Left lung (tissue), 10 donors: ENCODE data around the gene FTCD. TPM values are rescaled to one million over a fixed set of nuclear protein-coding genes. Genes with fewer than 3 reads are reported as not detected.

Experiments
- ATAC-seq: fragments of 200-7000 bp; cut with Tn5 transposase; one replicate; pipeline ENCODE4 v1.9.1; 2020; ENCODE audit warnings: moderate library complexity
- DNase-seq, 4 donors: peaks; one replicate each; pipeline ENCODE4 v3.0.0-alpha.2; 2013 to 2020
- H3K27ac ChIP-seq, 2 donors: fragments of 200-600 bp; sonication (generic) in 1 of 2; one replicate each; pipeline versions ENCODE4 v1.5.0 to v1.8.0; 2020 to 2021
- H3K27me3 ChIP-seq, 2 donors: fragments of 200-600 bp; sonication (generic) in 1 of 2; one replicate each; pipeline versions ENCODE4 v1.5.0 to v1.8.0; 2020 to 2021
- H3K36me3 ChIP-seq, 2 donors: fragments of 200-600 bp; sonication (generic) in 1 of 2; one replicate each; pipeline versions ENCODE4 v1.5.0 to v1.8.0; 2020 to 2021
- H3K4me1 ChIP-seq, 2 donors: fragments of 200-600 bp; one replicate each; pipeline ENCODE4 v1.8.0; 2021
- H3K4me3 ChIP-seq, 2 donors: fragments of 200-600 bp; sonication (generic) in 1 of 2; one replicate each; pipeline versions ENCODE4 v1.5.0 to v1.8.0; 2020 to 2021; ENCODE audit warnings: mild to moderate bottlenecking in 1 of 2
- H3K9me3 ChIP-seq, 2 donors: fragments of 200-600 bp; sonication (generic) in 1 of 2; one replicate each; pipeline versions ENCODE4 v1.5.0 to v1.8.0; 2020 to 2021
- CTCF ChIP-seq, 2 donors: fragments of 200-600 bp; sonication (generic) in 1 of 2; IDR thresholded peaks; one replicate each; pipeline versions ENCODE4 v1.5.0 to v1.8.0; 2021; ENCODE audit warnings: antibody characterized with exemption in 2 of 2
- intact Hi-C, 2 donors: fragments of 100-400 bp; cut with DNase I; formaldehyde crosslinking; loops; one replicate each; pipeline versions ENCODE4 v1.11.2 to v1.14.2; 2022
- polyA plus RNA-seq, 6 donors: library from polyadenylated mRNA; unstranded; fragments of 120-200 nt; gene quantifications; one replicate each; pipeline ENCODE4 v1.2.1, GENCODE V29; 2013; ENCODE audit not compliant: insufficient read length in 6 of 6
- total RNA-seq, 2 donors: library from RNA; stranded (reverse); fragmentation: NEBNext Ultra II Directional; extraction: Animal tissue kit (Norgen Biotek cat#: 25700); gene quantifications; one replicate each; pipeline ENCODE4 v1.2.1, GENCODE V29; 2021
- donor health status: DM: no; HTN: yes; CAD: no.
- donor health status: DM: no; HTN: no; CAD: no.

The FTCD gene
- total and polyA plus RNA-seq, 8 donors, result 0.29 to 2.4 (median 1.6) TPM

GRCh38 chr21:46114963-46115362 is 40.4 kb downstream of the FTCD start:
- Histone ChIP-seq H3K36me3 (peaks cover 0 to 71% of the 10 kb centered on the region in 2 donors), H3K9me3 (peaks cover 0 to 7% of the 10 kb centered on the region in 2 donors), H3K27ac (no peak overlapping the region), H3K27me3 (no peaks in the 10 kb centered on the region), H3K4me1 (no peaks in the 10 kb centered on the region), H3K4me3 (no peak overlapping the region)
- TF ChIP-seq CTCF (IDR thresholded peaks at IDR 0.05), result no peak
- ATAC-seq, result no peak
- DNase-seq, result peak in 2 of 4 donors; percentile 28 to 30
- intact Hi-C loops, result no loop called here

- intact Hi-C loops, result no loop called here
- no peaks in the 10 kb centered on the region for H3K4me1 ChIP-seq
- H3K4me3 ChIP-seq, result no peak overlapping the region
- H3K27me3 ChIP-seq, result no peaks in the 10 kb centered on the region
- ATAC-seq (no peak), DNase-seq (peak in 2 of 4 donors; percentile 13 to 34)
- TF ChIP-seq CTCF (IDR thresholded peaks at IDR 0.05), result no peak
- H3K36me3 ChIP-seq, result peaks cover 0 to 63% of the 10 kb centered on the region in 2 donors
- no peak overlapping the region for H3K27ac ChIP-seq
- H3K9me3 ChIP-seq, result peaks cover 0 to 9% of the 10 kb centered on the region in 2 donors
Measured at GRCh38 chr21:46113497-46114176, 41.7 kb downstream of the FTCD start.

GRCh38 chr21:46112725-46113215 is 42.6 kb downstream of the FTCD start:
- ATAC-seq (no peak), DNase-seq (peak in 2 of 4 donors; percentile 26 to 54)
- no peak for TF ChIP-seq CTCF (IDR thresholded peaks at IDR 0.05)

DNA sequence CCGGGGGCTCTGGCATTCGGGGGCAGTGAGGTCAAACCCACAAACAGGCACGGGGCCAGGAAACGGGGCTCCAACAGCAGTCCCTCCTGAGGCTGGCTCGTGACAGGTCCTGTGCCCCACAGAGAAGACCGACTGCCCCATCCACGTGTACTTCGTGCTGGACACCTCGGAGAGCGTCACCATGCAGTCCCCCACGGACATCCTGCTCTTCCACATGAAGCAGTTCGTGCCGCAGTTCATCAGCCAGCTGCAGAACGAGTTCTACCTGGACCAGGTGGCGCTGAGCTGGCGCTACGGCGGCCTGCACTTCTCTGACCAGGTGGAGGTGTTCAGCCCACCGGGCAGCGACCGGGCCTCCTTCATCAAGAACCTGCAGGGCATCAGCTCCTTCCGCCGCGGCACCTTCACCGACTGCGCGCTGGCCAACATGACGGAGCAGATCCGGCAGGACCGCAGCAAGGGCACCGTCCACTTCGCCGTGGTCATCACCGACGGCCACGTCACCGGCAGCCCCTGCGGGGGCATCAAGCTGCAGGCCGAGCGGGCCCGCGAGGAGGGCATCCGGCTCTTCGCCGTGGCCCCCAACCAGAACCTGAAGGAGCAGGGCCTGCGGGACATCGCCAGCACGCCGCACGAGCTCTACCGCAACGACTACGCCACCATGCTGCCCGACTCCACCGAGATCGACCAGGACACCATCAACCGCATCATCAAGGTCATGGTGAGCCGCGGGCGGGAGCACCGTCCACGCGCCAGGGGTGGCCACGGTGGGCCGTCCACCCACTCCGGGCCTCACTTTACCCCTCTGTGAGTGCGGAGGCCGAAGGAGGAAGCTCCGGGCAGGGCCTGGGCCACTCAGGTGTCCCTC is 43.3 kb downstream of the FTCD start:
- DNase-seq (peak in 2 of 4 donors; percentile 24 to 78), ATAC-seq (no peak)
- TF ChIP-seq CTCF (IDR thresholded peaks at IDR 0.05), result no peak
- Histone ChIP-seq H3K27me3 (no peaks in the 10 kb centered on the region), H3K4me1 (no peaks in the 10 kb centered on the region), H3K4me3 (no peak overlapping the region), H3K36me3 (peaks cover 0 to 49% of the 10 kb centered on the region in 2 donors), H3K9me3 (peaks cover 0 to 23% of the 10 kb centered on the region in 2 donors), H3K27ac (no peak overlapping the region)
- intact Hi-C loops, result no loop called here

More at GRCh38 chr21:46112725-46113215, 42.6 kb downstream of the FTCD start:
- Histone ChIP-seq H3K4me3 (no peak overlapping the region), H3K36me3 (peaks cover 0 to 56% of the 10 kb centered on the region in 2 donors), H3K4me1 (no peaks in the 10 kb centered on the region), H3K27ac (no peak overlapping the region), H3K27me3 (no peaks in the 10 kb centered on the region), H3K9me3 (peaks cover 0 to 18% of the 10 kb centered on the region in 2 donors)
- intact Hi-C loops, result no loop called here

GRCh38 chr21:46111193-46111571 is 44.2 kb downstream of the FTCD start:
- Histone ChIP-seq H3K36me3 (peaks cover 0 to 41% of the 10 kb centered on the region in 2 donors), H3K4me1 (no peaks in the 10 kb centered on the region), H3K9me3 (peaks cover 0 to 23% of the 10 kb centered on the region in 2 donors), H3K27me3 (no peaks in the 10 kb centered on the region), H3K27ac (no peak overlapping the region), H3K4me3 (no peak overlapping the region)
- no peak for TF ChIP-seq CTCF (IDR thresholded peaks at IDR 0.05)
- intact Hi-C loops, result no loop called here
- ATAC-seq, result no peak
- peak in 2 of 4 donors; percentile 22 to 61 for DNase-seq
